OCI-LY3 (cell line): ENCODE results near the gene YTHDC1.

Experiments
- EZH2phosphoT487 ChIP-seq: fragments of 200-600 bp; shearing (Covaris generic); IDR thresholded peaks from 2 replicates; pipeline ENCODE4 v1.6.1; 2018; ENCODE audit warnings: antibody characterized with exemption, mixed run types, low read depth
- TF ChIP-seq, protein P1 (sequence below): fragments of 200-600, 300-600 bp; sonication (generic); IDR thresholded peaks from 2 replicates; pipeline ENCODE4 v1.5.1; 2014; ENCODE audit warnings: antibody characterized with exemption, low read length, low read depth

DNA sequence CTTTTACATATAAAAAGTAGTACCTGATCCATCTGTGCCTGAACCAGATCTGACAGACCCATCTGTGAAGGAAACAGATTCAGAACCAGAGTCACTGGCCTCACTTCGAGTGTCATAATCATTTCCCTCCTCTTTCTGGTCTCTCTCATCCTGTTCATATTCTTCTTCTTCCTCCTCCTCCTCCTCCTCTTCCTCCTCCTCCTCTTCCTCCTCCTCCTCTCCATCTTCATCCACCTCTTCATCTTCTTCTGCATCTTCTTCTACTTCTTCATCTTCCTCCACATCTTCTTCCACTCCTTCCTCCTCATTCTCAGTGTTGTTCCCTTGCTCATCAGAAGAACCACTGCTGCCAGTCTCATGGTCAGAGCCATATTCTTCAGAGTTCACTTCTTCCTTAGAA lies 12.9 kb downstream of the YTHDC1 start:
- TF ChIP-seq, protein P1, sequence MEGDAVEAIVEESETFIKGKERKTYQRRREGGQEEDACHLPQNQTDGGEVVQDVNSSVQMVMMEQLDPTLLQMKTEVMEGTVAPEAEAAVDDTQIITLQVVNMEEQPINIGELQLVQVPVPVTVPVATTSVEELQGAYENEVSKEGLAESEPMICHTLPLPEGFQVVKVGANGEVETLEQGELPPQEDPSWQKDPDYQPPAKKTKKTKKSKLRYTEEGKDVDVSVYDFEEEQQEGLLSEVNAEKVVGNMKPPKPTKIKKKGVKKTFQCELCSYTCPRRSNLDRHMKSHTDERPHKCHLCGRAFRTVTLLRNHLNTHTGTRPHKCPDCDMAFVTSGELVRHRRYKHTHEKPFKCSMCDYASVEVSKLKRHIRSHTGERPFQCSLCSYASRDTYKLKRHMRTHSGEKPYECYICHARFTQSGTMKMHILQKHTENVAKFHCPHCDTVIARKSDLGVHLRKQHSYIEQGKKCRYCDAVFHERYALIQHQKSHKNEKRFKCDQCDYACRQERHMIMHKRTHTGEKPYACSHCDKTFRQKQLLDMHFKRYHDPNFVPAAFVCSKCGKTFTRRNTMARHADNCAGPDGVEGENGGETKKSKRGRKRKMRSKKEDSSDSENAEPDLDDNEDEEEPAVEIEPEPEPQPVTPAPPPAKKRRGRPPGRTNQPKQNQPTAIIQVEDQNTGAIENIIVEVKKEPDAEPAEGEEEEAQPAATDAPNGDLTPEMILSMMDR, result no peak
- no peak for TF ChIP-seq EZH2phosphoT487
